SIG-M5 treated with dmso at 0.1 percent for 504 hours (cell line): Measurements from ENCODE around the gene ADA.
A peak's percentile ranks its signal among the peaks of the same experiment; 100 is the strongest.

Source experiments
- DNase-seq: peaks from one replicate; lab custom pipeline; 2025; ENCODE audit not compliant: unreplicated experiment; lab: John Stamatoyannopoulos, UW

ADA gene

GRCh38 chr20:44651684-44652423 lies at the start of gene ADA:
ADA (minus strand) TSS chr20:44651699; CDS start chr20:44651607, 92 bp downstream.
- DNase-seq: no peak

DNA sequence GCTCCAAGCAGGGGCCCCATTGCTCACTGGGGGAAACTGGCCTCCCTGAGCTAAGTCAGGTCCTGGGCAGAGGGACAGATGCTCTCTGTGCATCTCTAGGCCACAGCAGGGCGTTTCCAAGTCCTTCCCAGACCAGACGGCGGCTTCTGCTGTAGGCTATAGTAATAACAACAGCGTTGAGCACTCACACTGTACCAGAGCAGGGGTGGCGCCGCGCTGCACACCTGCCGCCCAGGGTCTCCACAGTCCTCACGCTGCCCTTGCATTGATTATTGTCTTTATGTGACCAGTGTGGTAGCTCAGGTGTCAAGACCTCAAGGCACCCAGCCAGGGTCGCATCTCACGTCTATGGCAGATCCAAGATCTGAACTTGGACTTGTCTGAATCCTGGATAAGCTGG lies 48.8 kb upstream of the ADA start:
- no peak for DNase-seq

DNA sequence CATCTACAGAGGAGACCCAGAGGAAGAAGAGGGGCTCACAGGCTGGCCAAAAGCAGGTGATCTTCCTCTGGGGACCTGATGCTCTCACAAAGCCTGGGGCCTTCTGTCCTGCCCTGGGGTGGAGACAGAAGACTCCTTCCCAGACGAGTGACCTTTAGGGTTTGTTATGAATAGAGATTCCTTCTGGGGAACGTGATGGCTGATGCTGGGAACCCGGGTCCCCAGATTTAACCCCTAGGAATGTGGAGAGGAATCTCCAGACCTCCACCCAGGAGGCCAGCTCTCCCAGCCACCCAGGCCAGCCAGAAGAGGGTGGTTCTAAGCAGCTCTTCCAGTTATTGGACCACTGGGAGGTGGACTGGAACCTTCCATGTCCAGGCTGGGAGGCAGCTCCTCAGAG lies 46.9 kb upstream of the ADA start:
- no peak for DNase-seq

GRCh38 chr20:44697041-44697440 lies 45.5 kb upstream of the ADA start:
- DNase-seq: peak; percentile 16

- DNase-seq: no peak
Observed at GRCh38 chr20:44696315-44696714, 44.8 kb upstream of the ADA start.

DNA sequence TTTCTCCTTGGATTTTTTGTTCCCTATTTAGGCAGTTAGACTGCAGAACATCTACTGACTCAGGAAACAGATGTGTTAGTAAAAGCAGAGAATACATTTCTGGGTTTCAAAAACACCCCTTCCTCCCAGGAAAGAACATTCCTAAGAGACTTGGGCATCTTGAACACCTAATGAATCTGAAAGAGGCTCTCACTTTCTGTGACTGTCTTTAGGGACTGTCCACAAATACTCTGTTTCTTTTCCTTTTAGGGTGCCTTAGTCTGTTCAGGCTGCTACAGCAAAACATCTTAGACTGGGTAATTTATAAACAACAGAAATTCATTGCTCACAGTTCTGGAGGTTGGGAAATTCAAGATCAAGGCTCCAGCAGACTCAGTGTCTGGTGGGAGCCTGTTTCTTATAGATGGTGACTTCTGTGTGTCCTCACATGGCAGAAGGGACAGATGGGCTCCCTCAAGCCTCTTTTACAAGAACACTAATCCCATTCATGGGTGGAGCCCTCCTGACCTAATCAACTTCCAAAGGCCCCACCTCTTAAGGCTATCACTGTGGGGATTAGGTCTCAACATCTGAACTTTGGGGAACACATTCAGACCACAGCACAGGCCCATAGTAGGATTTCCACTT lies 44.3 kb upstream of the ADA start:
- DNase-seq: no peak

DNA sequence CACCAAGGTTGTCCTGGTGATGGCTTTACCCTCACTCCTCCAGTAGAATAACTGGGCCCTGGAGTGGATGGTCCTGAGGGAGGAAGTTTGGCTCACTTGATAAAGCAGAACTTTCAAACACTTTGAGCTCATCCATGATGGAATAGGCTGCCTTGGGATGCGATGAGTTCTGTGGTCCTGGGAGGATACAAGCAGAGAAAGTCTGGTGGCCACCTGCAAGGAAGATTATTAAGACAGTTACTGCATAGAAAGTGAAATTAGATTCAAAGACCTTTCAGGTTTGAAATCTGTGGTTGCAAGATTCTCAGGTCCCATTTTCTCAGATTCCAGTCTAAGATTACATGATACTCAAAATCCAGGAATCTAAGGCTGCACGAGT lies 43.8 kb upstream of the ADA start:
- no peak for DNase-seq

GRCh38 chr20:44694159-44694558 lies 42.7 kb upstream of the ADA start:
- no peak for DNase-seq

- no peak for DNase-seq
Observed at GRCh38 chr20:44693627-44694026, 42.1 kb upstream of the ADA start.

GRCh38 chr20:44692932-44693480 lies 41.5 kb upstream of the ADA start:
- peak; percentile 27 for DNase-seq

DNA sequence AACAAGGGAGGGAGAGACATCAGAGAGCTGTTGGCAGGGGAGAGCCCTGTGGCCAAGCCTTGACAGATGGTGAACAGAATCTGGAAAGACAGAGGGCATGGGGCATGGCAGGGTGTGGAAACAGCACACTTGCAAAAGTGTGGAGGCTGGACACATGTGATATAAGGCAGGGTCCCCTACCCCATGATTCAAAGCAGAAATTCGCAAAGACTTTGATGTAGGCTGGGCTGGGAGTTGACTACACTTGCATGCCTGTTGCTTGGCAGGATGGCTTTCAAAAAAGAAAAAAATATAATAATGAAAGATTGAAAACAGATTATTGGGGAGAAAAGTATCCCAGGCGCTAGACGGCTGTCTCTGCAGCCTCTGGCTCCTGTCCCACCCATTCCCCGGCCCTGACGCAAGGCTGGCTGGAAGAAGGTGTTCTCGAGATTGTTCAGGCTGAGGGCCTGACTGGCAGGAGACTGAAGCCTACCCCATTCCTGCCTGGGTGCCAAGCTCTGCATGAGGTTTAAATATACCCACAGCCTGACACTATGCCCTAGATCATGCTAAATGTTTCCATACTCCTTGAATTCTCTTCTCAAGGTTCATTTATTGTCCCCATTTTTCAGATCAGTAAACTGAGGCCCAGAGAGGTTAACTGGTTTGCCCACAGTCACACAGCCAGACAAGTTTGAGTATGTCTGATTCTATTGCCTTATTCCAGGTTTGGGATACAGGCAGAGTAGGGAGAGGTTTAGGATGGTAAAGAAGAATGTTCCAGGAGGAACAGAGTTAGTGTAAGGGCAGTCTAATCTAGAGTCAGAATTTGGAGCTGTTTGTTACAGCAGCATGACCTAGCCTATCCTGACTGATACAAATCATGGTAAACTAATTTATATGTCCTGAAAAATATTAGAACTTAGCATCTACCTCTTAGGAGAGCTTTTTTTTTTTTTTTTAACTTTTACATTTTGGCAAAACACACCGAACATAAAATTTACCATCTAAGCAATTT lies 40.2 kb upstream of the ADA start:
- no peak for DNase-seq

GRCh38 chr20:44690781-44691423 lies 39.4 kb upstream of the ADA start:
- no peak for DNase-seq

- no peak for DNase-seq
Observed at GRCh38 chr20:44689809-44690208, 38.3 kb upstream of the ADA start.

DNA sequence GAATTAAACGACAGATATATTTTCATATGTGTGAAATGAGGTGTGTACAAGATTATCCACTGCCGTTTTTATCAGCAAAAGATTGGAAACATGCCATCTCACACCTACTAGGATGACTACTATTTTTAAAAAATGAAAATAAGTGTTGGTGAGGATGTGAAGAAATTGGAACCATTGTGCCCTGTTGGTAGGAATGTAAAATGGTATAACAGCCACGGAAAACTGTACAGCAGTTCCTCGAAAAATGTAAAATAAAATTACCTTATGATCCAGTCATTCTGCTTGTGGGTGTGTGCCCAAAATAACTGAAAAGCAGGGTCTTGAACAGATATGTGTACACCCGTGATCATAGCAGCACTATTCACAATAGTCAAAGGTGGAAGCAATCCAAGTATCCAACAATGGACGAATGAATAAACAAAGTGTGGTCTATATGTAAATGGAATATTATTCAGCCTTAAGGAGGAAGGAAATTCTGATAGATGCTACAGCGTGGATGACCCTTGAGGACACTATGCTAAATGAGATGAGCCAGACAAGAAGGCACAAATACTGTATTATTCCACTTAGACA lies 36.6 kb upstream of the ADA start:
- no peak for DNase-seq

DNA sequence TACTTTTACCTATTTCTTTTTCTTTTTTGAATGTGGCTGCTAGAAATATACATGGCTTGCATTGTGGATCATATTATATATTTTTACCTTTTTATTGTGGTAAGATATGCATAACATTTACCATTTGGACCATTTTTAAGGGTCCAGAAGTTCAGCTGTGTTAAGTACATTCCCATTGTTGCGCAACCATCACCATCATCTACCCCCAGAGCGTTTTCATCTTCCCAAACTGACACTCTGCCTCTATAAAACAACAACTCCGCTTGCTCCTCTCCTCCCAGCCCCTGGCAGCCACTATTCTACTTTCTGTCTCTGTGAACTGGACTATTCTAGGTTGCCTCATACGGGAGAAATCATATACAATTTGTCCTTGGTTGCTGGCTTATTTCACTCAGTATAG lies 35.4 kb upstream of the ADA start:
- no peak for DNase-seq

DNA sequence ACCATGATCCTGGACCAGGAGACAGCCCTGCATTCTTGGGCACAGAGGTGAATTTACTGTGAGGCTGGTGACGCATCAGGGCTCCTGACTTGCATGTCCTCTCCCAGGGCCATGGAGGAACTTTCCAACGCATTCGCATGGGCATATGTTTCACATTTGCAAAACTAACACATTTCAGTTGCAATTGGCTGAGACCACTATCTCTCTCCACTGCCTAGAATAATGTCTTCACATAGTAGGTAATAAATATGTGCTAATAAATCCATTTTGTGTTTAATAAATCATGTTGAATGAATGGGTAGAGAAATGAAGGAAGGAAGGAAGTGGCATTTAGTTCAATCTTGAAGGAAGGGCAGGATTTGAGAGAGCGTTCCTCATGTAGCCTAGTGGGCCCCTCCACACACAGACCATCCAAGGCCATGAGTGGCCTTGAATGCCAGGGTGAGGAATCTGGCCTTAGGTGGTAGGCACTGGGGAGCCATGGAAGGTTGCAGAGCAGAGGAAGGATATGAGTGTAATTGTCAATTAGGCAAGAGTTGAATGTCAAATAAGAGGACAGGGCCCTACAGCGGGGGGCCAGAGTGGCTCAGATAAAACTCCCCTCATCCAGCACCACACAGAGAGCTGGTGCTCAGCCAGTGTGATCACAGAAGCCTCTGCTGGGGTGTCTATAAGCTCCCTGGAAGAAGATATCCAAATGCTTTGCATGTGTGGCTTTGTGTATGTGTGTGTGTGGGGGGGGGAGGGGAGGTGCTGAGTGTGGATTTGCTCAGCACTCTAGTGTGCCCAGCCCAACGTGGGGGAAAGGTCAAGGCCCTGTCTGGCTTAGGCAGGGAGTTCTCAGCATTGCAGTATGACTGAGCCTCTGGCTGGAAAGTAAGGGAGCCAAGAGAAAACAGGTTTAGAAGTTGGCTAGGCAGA lies 32.8 kb upstream of the ADA start:
- DNase-seq: no peak

DNA sequence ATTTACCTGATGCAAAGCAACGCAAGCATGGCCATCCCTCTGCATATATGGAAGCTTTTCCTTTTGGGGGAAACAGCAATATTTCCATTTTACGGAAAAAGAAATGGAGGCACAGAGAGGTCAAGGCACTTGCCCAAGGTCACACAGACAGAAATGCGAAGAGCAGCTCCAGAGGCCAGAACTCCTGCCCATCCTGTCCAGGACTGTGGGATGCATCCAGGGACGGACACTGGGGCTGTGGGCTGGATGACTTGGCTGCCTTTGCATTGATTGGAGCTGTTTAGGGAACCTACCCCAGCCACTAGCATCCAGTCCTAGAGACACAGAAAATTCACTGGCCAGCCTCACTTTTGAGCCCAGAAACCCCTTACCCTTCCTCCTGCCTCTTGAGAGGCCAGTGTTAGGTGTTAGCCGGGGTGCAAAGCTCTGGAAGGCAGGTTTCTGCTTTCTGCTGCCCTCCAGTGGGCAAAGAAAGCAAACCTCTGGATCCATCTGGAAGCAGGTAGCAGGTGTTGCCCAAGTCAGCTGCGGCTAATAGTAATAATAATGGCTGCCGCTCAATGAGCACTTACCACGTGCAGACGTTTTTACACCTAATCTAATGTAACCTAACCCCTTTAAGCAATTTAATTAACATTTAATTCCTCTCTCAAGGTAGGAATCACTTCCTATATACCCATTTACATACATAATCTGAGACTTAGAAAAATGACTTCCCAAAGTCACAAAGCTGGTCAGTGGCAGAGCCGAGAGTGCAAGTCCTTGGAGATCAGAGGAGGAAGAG lies 32.0 kb upstream of the ADA start:
- peak; percentile 47 for DNase-seq

- no peak for DNase-seq
Observed at GRCh38 chr20:44681796-44682566, 30.5 kb upstream of the ADA start.
